ENCODE measurements around the gene DPP9.
"Not testable (repeated sequence)": the region's sequence is repeated elsewhere in the genome, so short reads cannot be mapped to it uniquely, and the experiment has no call there.

Gene DPP9

GRCh38 chr19:4748589-4748988, 24.9 kb upstream of the DPP9 start:
- H3K4me1 Mint-ChIP-seq (ENCODE audit: low read depth) = no peaks in the 10 kb centered on the region
- no peaks in the 10 kb centered on the region for H3K9me3 Mint-ChIP-seq
- H3K36me3 Mint-ChIP-seq (ENCODE audit: low read depth) = no peaks in the 10 kb centered on the region
- H3K4me3 Mint-ChIP-seq = no peak overlapping the region
- H3K27ac Mint-ChIP-seq = no peak overlapping the region
- peaks cover 5% of the 10 kb centered on the region for H3K27me3 Mint-ChIP-seq (ENCODE audit: low read depth)
- DNase-seq (ENCODE audit: low spot score) = no peak

DNA sequence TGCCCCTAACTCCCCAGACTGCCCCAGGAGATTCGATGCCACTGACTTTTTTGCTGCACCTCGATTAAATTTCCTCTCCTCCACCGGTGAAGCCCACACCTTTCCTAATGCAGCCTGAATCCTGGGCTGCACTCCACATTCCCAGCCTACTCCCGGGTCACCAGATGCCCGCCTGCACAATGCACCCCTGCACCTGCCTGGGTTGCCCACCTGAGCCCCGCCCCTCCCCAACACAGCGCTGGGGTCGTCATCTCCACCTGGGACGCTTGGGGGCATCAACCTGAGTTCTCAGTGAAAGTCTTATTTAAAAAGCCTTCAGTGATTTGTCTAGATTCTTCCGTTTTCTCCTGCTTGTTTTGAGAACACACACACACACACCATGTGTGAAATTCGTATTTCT, 24.5 kb upstream of the DPP9 start:
- no peak overlapping the region for H3K27ac Mint-ChIP-seq
- peaks cover 5% of the 10 kb centered on the region for H3K27me3 Mint-ChIP-seq (ENCODE audit: low read depth)
- H3K4me1 Mint-ChIP-seq (ENCODE audit: low read depth) = no peaks in the 10 kb centered on the region
- no peaks in the 10 kb centered on the region for H3K9me3 Mint-ChIP-seq
- H3K4me3 Mint-ChIP-seq = no peak overlapping the region
- DNase-seq (ENCODE audit: low spot score) = no peak
- H3K36me3 Mint-ChIP-seq (ENCODE audit: low read depth) = no peaks in the 10 kb centered on the region

DNA sequence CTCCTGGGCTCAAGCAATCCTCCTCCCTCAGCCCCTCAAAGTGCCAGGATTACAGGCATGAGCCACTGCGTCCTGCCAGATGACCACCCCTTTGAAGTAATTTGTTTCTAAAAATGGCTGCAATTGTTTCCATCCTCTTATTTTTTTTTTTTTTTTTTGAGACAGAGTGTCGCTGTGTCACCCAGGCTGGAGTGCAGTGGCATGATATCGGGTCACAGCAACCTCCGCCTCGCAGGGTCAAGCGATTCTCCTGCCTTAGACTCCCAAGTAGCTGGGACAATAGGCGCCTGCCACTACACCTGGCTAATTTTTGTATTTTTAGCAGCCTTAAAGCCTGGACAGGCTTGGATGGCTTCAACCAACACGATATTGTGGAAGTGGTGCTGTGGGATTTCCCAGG, 22.3 kb upstream of the DPP9 start:
- no peaks in the 10 kb centered on the region for H3K4me1 Mint-ChIP-seq (ENCODE audit: low read depth)
- DNase-seq (ENCODE audit: low spot score) = no peak
- H3K36me3 Mint-ChIP-seq (ENCODE audit: low read depth) = no peaks in the 10 kb centered on the region
- peaks cover 5% of the 10 kb centered on the region for H3K27me3 Mint-ChIP-seq (ENCODE audit: low read depth)
- H3K9me3 Mint-ChIP-seq = no peaks in the 10 kb centered on the region
- H3K4me3 Mint-ChIP-seq = no peak overlapping the region
- H3K27ac Mint-ChIP-seq = no peak overlapping the region

- not testable (repeated sequence) for H3K4me1 Mint-ChIP-seq (ENCODE audit: low read depth); H3K9me3 Mint-ChIP-seq; H3K36me3 Mint-ChIP-seq (ENCODE audit: low read depth); DNase-seq (ENCODE audit: low spot score); H3K27me3 Mint-ChIP-seq (ENCODE audit: low read depth); H3K27ac Mint-ChIP-seq; H3K4me3 Mint-ChIP-seq
These were observed 21.5 kb upstream of the DPP9 start for GRCh38 chr19:4745175-4745574.

- Mint-ChIP-seq H3K4me1 (ENCODE audit: low read depth) (no peaks in the 10 kb centered on the region), H3K36me3 (ENCODE audit: low read depth) (no peaks in the 10 kb centered on the region), H3K27ac (no peak overlapping the region), H3K27me3 (ENCODE audit: low read depth) (peaks cover 5% of the 10 kb centered on the region), H3K4me3 (no peak overlapping the region), H3K9me3 (no peaks in the 10 kb centered on the region)
- DNase-seq (ENCODE audit: low spot score) = no peak
These were observed 21.0 kb upstream of the DPP9 start for GRCh38 chr19:4744451-4745174.

- no peak for DNase-seq (ENCODE audit: low spot score)
- no peaks in the 10 kb centered on the region for H3K9me3 Mint-ChIP-seq
- H3K27ac Mint-ChIP-seq = no peak overlapping the region
- no peaks in the 10 kb centered on the region for H3K36me3 Mint-ChIP-seq (ENCODE audit: low read depth)
- peaks cover 5% of the 10 kb centered on the region for H3K27me3 Mint-ChIP-seq (ENCODE audit: low read depth)
- H3K4me3 Mint-ChIP-seq = no peak overlapping the region
- no peaks in the 10 kb centered on the region for H3K4me1 Mint-ChIP-seq (ENCODE audit: low read depth)
These were observed 19.3 kb upstream of the DPP9 start for GRCh38 chr19:4742723-4743646.

- Mint-ChIP-seq H3K36me3 (ENCODE audit: low read depth) (no peaks in the 10 kb centered on the region), H3K4me3 (no peak overlapping the region), H3K27me3 (ENCODE audit: low read depth) (no peaks in the 10 kb centered on the region), H3K9me3 (no peaks in the 10 kb centered on the region), H3K4me1 (ENCODE audit: low read depth) (no peaks in the 10 kb centered on the region), H3K27ac (no peak overlapping the region)
- no peak for DNase-seq (ENCODE audit: low spot score)
These were observed 16.4 kb upstream of the DPP9 start for GRCh38 chr19:4740092-4740491.

GRCh38 chr19:4738734-4739133, 15.1 kb upstream of the DPP9 start:
- H3K27ac Mint-ChIP-seq = no peak overlapping the region
- no peak for DNase-seq (ENCODE audit: low spot score)
- H3K9me3 Mint-ChIP-seq = no peaks in the 10 kb centered on the region
- H3K27me3 Mint-ChIP-seq (ENCODE audit: low read depth) = peaks cover 1% of the 10 kb centered on the region
- peaks cover 1% of the 10 kb centered on the region for H3K4me1 Mint-ChIP-seq (ENCODE audit: low read depth)
- H3K4me3 Mint-ChIP-seq = no peak overlapping the region
- H3K36me3 Mint-ChIP-seq (ENCODE audit: low read depth) = no peaks in the 10 kb centered on the region

GRCh38 chr19:4737955-4738600, 14.4 kb upstream of the DPP9 start:
- no peaks in the 10 kb centered on the region for H3K9me3 Mint-ChIP-seq
- no peak overlapping the region for H3K4me3 Mint-ChIP-seq
- DNase-seq (ENCODE audit: low spot score) = no peak
- peaks cover 5% of the 10 kb centered on the region for H3K27me3 Mint-ChIP-seq (ENCODE audit: low read depth)
- no peak overlapping the region for H3K27ac Mint-ChIP-seq
- H3K4me1 Mint-ChIP-seq (ENCODE audit: low read depth) = peaks cover 3% of the 10 kb centered on the region
- no peaks in the 10 kb centered on the region for H3K36me3 Mint-ChIP-seq (ENCODE audit: low read depth)

DNA sequence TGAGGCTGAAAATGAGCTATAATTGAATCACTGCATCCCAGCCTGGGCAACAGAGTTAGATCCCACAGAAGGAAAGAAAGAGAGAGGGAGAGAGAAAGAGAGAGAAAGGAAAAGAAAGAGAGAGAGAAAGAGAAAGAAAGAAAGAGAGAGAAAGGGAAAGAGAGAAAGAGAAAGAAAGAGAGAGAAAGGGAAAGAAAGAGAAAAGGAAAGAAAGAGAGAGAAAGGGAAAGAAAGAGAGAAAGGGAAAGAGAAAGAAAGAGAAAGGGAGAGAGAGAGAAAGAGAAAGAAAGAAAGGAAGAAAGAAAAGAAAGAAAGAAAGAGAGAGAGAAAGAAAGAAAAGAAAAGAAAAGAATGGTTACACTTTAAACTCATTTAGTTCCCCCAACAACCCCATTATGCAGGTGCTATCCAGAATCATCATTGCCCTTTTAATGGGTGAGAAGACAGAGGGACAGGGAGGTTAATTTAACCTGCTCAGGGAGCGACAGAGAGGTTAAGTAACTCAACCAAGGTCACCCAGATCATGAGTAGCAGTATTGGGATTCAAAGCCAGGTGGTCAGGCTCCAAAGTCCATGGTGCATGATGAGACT, 10.2 kb upstream of the DPP9 start:
- H3K4me1 Mint-ChIP-seq (ENCODE audit: low read depth) = peaks cover 7% of the 10 kb centered on the region
- peaks cover 5% of the 10 kb centered on the region for H3K27me3 Mint-ChIP-seq (ENCODE audit: low read depth)

GRCh38 chr19:4732680-4733114, 9.1 kb upstream of the DPP9 start:
- peaks cover 7% of the 10 kb centered on the region for H3K4me1 Mint-ChIP-seq (ENCODE audit: low read depth)
- peak overlapping the region; percentile 34 for H3K4me3 Mint-ChIP-seq
- peak overlapping the region; percentile 1 for H3K27ac Mint-ChIP-seq
- H3K27me3 Mint-ChIP-seq (ENCODE audit: low read depth) = peaks cover 5% of the 10 kb centered on the region
- peak; percentile 33 for DNase-seq (ENCODE audit: low spot score)
- H3K36me3 Mint-ChIP-seq (ENCODE audit: low read depth) = no peaks in the 10 kb centered on the region
- H3K9me3 Mint-ChIP-seq = no peaks in the 10 kb centered on the region

More for the DNA sequence above, 10.2 kb upstream of the DPP9 start:
- no peaks in the 10 kb centered on the region for H3K9me3 Mint-ChIP-seq
- H3K27ac Mint-ChIP-seq = no peak overlapping the region
- peak overlapping the region; percentile 29 for H3K4me3 Mint-ChIP-seq
- no peaks in the 10 kb centered on the region for H3K36me3 Mint-ChIP-seq (ENCODE audit: low read depth)
- no peak for DNase-seq (ENCODE audit: low spot score)

GRCh38 chr19:4730740-4731171, 7.1 kb upstream of the DPP9 start:
- no peaks in the 10 kb centered on the region for H3K36me3 Mint-ChIP-seq (ENCODE audit: low read depth)
- H3K4me1 Mint-ChIP-seq (ENCODE audit: low read depth) = peaks cover 7% of the 10 kb centered on the region
- H3K9me3 Mint-ChIP-seq = no peaks in the 10 kb centered on the region
- H3K27me3 Mint-ChIP-seq (ENCODE audit: low read depth) = peaks cover 5% of the 10 kb centered on the region
- H3K27ac Mint-ChIP-seq = no peak overlapping the region
- H3K4me3 Mint-ChIP-seq = no peak overlapping the region
- DNase-seq (ENCODE audit: low spot score) = peak; percentile 42

- no peak overlapping the region for H3K4me3 Mint-ChIP-seq
- no peaks in the 10 kb centered on the region for H3K9me3 Mint-ChIP-seq
- H3K27me3 Mint-ChIP-seq (ENCODE audit: low read depth) = peaks cover 11% of the 10 kb centered on the region
- H3K36me3 Mint-ChIP-seq (ENCODE audit: low read depth) = peaks cover 1% of the 10 kb centered on the region
- no peak overlapping the region for H3K27ac Mint-ChIP-seq
- DNase-seq (ENCODE audit: low spot score) = no peak
- peaks cover 21% of the 10 kb centered on the region for H3K4me1 Mint-ChIP-seq (ENCODE audit: low read depth)
These were observed 5.2 kb upstream of the DPP9 start for GRCh38 chr19:4728871-4729270.

Measured in T-helper 2 cell treated with Interferon-gamma antibody and Interleukin-4, amounts not matched to agents 5 μg/mL and 100 μg/mL, for 36 hours (primary cell).